ENCODE results near the gene TMPRSS9.

GRCh38 chr19:2334426-2334825 lies 25.6 kb upstream of the TMPRSS9 start:
- TF ChIP-seq POLR2A (IDR thresholded peaks at IDR 0.05; ENCODE audit: low read depth, low read length) = no peak
- TF ChIP-seq POLR2AphosphoS5 (IDR thresholded peaks at IDR 0.05; ENCODE audit: low read depth, low read length) = no peak
- no peak for TF ChIP-seq POU2F2 (IDR thresholded peaks at IDR 0.05; ENCODE audit: low read depth, low read length)
- TF ChIP-seq SPI1 (IDR thresholded peaks at IDR 0.05; ENCODE audit: low read depth, low read length) = no peak
- TF ChIP-seq PAX5 (IDR thresholded peaks at IDR 0.05; ENCODE audit: insufficient read depth, low read length, severe bottlenecking) = no peak

All from GM12891 (cell line).